HG02642 (cell line): Measurements from ENCODE around the gene RALY.

Experiments
- ATAC-seq: cut with Tn5 transposase; IDR thresholded peaks from one replicate; pipeline ENCODE4 v1.9.1; 2021; ENCODE audit warnings: mild to moderate bottlenecking; ENCODE audit not compliant: unreplicated experiment, poor library complexity

RALY gene

GRCh38 chr20:33993576-33994221 is at the start of gene RALY:
Gene RALY, plus strand, starts transcription at chr20:33993911. Its CDS starts 78,164 bp downstream, at chr20:34072075.
- ATAC-seq = peak; percentile 66

GRCh38 chr20:33944914-33945313 is 48.8 kb upstream of the RALY start:
- no peak for ATAC-seq

GRCh38 chr20:33945391-33946081 is 48.2 kb upstream of the RALY start:
- ATAC-seq = no peak

- no peak for ATAC-seq
Observed at GRCh38 chr20:33947709-33948295, 45.9 kb upstream of the RALY start.

GRCh38 chr20:33948480-33948879 is 45.2 kb upstream of the RALY start:
- no peak for ATAC-seq

GRCh38 chr20:33951171-33951570 is 42.5 kb upstream of the RALY start:
- ATAC-seq = no peak

GRCh38 chr20:33954504-33954903 is 39.2 kb upstream of the RALY start:
- no peak for ATAC-seq

GRCh38 chr20:33963751-33964150 is 30.0 kb upstream of the RALY start:
- no peak for ATAC-seq

- no peak for ATAC-seq
Observed at GRCh38 chr20:33964441-33964840, 29.3 kb upstream of the RALY start.

GRCh38 chr20:33967126-33967525 is 26.6 kb upstream of the RALY start:
- ATAC-seq = no peak

- no peak for ATAC-seq
Observed at GRCh38 chr20:33969563-33969962, 24.1 kb upstream of the RALY start.

GRCh38 chr20:33970229-33970628 is 23.5 kb upstream of the RALY start:
- ATAC-seq = no peak

GRCh38 chr20:33971147-33971975 is 22.4 kb upstream of the RALY start:
- no peak for ATAC-seq

- ATAC-seq = no peak
Observed at GRCh38 chr20:33976959-33977358, 16.8 kb upstream of the RALY start.

- no peak for ATAC-seq
Observed at GRCh38 chr20:33977535-33977934, 16.2 kb upstream of the RALY start.

- no peak for ATAC-seq
Observed at GRCh38 chr20:33979094-33979493, 14.6 kb upstream of the RALY start.

GRCh38 chr20:33981347-33981746 is 12.4 kb upstream of the RALY start:
- no peak for ATAC-seq

- ATAC-seq = no peak
Observed at GRCh38 chr20:33981964-33982363, 11.7 kb upstream of the RALY start.

GRCh38 chr20:33983371-33983770 is 10.3 kb upstream of the RALY start:
- ATAC-seq = no peak

- no peak for ATAC-seq
Observed at GRCh38 chr20:33984182-33984719, 9.5 kb upstream of the RALY start.

GRCh38 chr20:33985280-33985679 is 8.4 kb upstream of the RALY start:
- ATAC-seq = no peak
